ENCODE data around the gene NAGLU. TPM values are rescaled to one million over a fixed set of nuclear protein-coding genes. Genes with fewer than 3 reads are reported as not detected.

NAGLU gene
- total RNA-seq, 2 experiments from 2014 or later, result 15.0 to 17.6 TPM

GRCh38 chr17:42571435-42572225 is 35.6 kb downstream of the NAGLU start:
- POLR2A ChIA-PET, result no interaction called here

GRCh38 chr17:42573095-42573494 is 37.1 kb downstream of the NAGLU start:
- CTCF ChIA-PET, result no interaction called here
- POLR2A ChIA-PET, result no interaction called here

More at GRCh38 chr17:42571435-42572225, 35.6 kb downstream of the NAGLU start:
- CTCF ChIA-PET, result no interaction called here

GRCh38 chr17:42574463-42574862 is 38.4 kb downstream of the NAGLU start:
- CTCF ChIA-PET, result no interaction called here
- POLR2A ChIA-PET, result no interaction called here

GRCh38 chr17:42577140-42577531 is 41.1 kb downstream of the NAGLU start:
- ChIA-PET POLR2A (interaction anchor here (1.1 to 2.8 kb wide), 3 partner anchors 10 to 247 kb away, joined by 3 to 18 read pairs (median 6); partner anchors contain the start of genes BECN1 and MLX), CTCF (interaction anchor here (1.2 to 3.6 kb wide), 10 partner anchors 10 to 288 kb away, joined by 3 to 26 read pairs (median 10); partner anchors contain the start of genes MLX, RAMP2, RETREG3 and STAT5A)

- POLR2A ChIA-PET, result interaction anchor here (0.6 to 2.8 kb wide), 7 partner anchors 8 to 247 kb away, joined by 3 to 18 read pairs (median 5); partner anchors contain the start of genes BECN1, MLX, RETREG3 and TUBG1
- CTCF ChIA-PET, result interaction anchor here (0.5 to 3.6 kb wide), 31 partner anchors 7 to 656 kb away, joined by 3 to 26 read pairs (median 4); partner anchors contain the start of genes CNTD1, COA3, MLX and PLEKHH3
Measured at GRCh38 chr17:42577532-42578281, 41.7 kb downstream of the NAGLU start, which contains the start of gene PSMC3IP. Gene PSMC3IP, minus strand, starts transcription at chr17:42577729. Its CDS starts 43 bp downstream, at chr17:42577686.

- CTCF ChIA-PET, result interaction anchor here (0.5 to 3.6 kb wide), 35 partner anchors 8 to 656 kb away, joined by 3 to 26 read pairs (median 4); partner anchors contain the start of genes CNTD1, COA3, MLX and PLEKHH3
- POLR2A ChIA-PET, result interaction anchor here (0.6 to 2.8 kb wide), 6 partner anchors 8 to 246 kb away, joined by 3 to 18 read pairs (median 4); partner anchors contain the start of genes BECN1, MLX, RETREG3 and TUBG1
Measured at GRCh38 chr17:42578282-42578869, 42.3 kb downstream of the NAGLU start.

GRCh38 chr17:42579794-42580551 is 43.9 kb downstream of the NAGLU start:
- ChIA-PET CTCF (interaction anchor here (3.3 to 3.6 kb wide), 2 partner anchors 29 to 182 kb away, joined by 17 to 26 read pairs; partner anchors contain the start of genes RAMP2, RETREG3 and TUBG1), POLR2A (no interaction called here)

- CTCF ChIA-PET, result interaction anchor here (1.3 kb wide), 1 partner anchor 14 kb away, joined by 3 read pairs; no protein-coding TSS in a partner anchor
- POLR2A ChIA-PET, result interaction anchor here (0.6 kb wide), 1 partner anchor 9 kb away, joined by 3 read pairs; no protein-coding TSS in a partner anchor
Measured at GRCh38 chr17:42581744-42582270, 45.8 kb downstream of the NAGLU start.

- CTCF ChIA-PET, result no interaction called here
- POLR2A ChIA-PET, result no interaction called here
Measured at GRCh38 chr17:42584880-42585279, 48.8 kb downstream of the NAGLU start.

GRCh38 chr17:42585353-42585752 is 49.3 kb downstream of the NAGLU start:
- CTCF ChIA-PET, result interaction anchor here (0.6 kb wide), 1 partner anchor 173 kb away, joined by 3 read pairs; no protein-coding TSS in a partner anchor
- POLR2A ChIA-PET, result no interaction called here

- ChIA-PET POLR2A (interaction anchor here (0.5 kb wide), 1 partner anchor 245 kb away, joined by 3 read pairs; no protein-coding TSS in a partner anchor), CTCF (interaction anchor here (0.6 to 2.2 kb wide), 4 partner anchors 8 to 22 kb away, joined by 3 to 10 read pairs (median 4); partner anchors contain the start of gene RETREG3)
Measured at GRCh38 chr17:42586514-42587230, 50.6 kb downstream of the NAGLU start.

GRCh38 chr17:42590886-42591285 is 54.8 kb downstream of the NAGLU start:
- ChIA-PET CTCF (interaction anchor here (0.6 to 2.5 kb wide), 2 partner anchors 13 to 234 kb away, joined by 3 to 7 read pairs; no protein-coding TSS in a partner anchor), POLR2A (interaction anchor here (1.1 kb wide), 1 partner anchor 9 kb away, joined by 3 read pairs; no protein-coding TSS in a partner anchor)

GRCh38 chr17:42591411-42591810 is 55.4 kb downstream of the NAGLU start:
- POLR2A ChIA-PET, result interaction anchor here (1.1 kb wide), 1 partner anchor 10 kb away, joined by 3 read pairs; no protein-coding TSS in a partner anchor
- CTCF ChIA-PET, result interaction anchor here (0.6 to 2.5 kb wide), 2 partner anchors 13 to 234 kb away, joined by 3 to 7 read pairs; no protein-coding TSS in a partner anchor
